GM19372 (cell line): ENCODE measurements around the gene BCAS1.
A peak's percentile ranks its signal among the peaks of the same experiment; 100 is the strongest.

Experiments used
- ATAC-seq: cut with Tn5 transposase; IDR thresholded peaks from one replicate; pipeline ENCODE4 v1.9.1; 2021; ENCODE audit warnings: mild to moderate bottlenecking, low read depth, moderate library complexity; ENCODE audit not compliant: unreplicated experiment

BCAS1 gene

DNA sequence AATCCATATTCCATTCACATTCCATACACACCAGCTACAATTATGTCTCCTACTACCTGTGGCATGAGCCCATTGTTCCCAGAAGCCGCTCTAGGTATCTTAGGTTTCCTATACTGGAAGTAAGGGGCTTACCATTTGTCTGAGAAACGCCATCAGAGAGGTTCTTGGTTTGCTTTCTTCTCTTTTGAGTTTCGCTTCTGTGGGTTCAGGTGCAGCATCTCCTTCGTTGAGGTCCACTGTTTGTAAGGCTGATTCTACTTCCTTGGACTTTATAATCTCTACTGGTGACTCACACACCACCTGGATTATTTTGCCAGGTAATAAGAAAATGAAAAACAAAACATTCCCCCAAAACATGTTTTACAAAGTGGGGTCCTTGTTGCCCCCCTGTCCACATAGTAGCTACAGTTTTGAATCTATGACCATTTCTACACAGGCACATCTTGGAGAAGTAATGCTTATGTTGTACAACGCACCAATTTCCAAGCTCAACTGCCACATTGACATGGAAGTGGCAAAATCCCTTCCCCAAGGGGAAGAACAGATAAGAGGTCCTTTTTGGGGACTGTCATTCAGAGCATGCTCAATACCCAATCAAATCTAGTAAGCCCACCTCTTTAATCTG lies 103.5 kb downstream of the BCAS1 start:
- no peak for ATAC-seq

DNA sequence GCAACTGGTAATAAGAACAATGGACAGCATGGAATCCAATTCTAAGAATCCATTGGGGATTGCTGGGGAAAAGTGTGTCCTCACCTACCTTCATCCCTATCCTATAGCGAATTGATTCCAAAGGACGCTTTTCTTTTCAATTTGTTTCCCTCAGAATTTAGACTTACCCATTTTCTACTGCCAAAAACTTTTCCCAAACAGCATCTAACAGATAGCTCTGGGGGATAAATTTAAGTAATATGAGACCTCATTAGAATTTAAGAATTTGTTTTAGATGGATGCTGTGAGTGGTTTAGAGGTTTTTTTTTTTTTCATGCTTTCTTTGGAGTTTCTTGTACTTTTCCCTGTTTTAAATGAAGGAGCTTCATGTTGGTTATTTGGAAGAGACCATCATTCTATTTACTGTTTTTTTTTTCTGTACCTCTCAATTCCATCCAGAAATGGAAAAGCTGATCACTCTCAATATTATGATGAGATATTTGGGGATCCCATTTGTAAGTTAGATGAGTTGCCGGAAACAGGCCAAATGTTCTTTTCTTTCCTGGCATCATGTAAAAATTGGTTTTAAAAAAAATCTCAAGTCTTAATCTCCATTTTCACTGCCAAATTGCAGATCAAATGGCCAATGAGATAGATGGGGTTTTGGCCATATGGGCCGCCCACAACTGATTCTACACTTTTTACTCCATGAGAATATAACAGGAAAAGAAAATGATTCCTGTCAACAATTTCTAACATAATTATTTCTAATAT lies 105.7 kb downstream of the BCAS1 start:
- ATAC-seq, result no peak

DNA sequence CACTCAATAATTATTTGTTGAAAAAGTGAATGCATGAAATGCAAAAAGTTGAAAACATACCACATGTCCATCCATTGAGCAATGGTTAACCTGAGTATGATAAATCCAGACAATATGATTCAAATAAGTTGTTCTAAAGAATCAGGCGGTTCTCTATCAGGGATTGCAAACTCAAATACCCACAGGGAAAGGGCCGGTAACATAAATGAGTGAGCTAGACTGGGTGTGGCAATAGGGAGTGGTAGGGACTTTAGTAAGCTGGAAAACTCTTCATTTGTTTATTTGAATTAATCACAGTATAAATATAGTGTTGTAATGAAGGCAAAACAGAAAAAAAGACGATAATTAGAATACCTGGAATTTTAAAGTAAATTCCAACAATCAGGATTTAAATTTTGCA lies 106.3 kb downstream of the BCAS1 start:
- ATAC-seq, result no peak

DNA sequence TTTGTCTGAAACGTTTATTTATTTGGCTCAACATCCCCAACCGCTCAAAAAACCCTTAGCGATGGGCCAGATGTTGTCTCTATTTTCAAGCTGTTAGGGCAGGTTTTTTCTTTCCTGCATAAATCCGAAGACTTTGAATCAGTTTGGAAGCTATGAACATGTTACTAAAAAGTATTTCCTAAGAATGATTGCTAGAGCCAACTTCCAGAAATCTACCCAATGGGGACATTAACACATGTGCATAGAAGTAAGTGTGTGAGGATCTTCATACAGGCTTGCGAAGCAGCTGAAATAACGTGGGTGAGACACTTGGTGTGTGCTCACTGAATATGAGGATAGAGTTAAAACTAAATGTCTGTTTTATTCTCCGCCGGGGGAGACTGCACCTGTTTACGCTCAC lies 106.8 kb downstream of the BCAS1 start:
- ATAC-seq, result no peak

DNA sequence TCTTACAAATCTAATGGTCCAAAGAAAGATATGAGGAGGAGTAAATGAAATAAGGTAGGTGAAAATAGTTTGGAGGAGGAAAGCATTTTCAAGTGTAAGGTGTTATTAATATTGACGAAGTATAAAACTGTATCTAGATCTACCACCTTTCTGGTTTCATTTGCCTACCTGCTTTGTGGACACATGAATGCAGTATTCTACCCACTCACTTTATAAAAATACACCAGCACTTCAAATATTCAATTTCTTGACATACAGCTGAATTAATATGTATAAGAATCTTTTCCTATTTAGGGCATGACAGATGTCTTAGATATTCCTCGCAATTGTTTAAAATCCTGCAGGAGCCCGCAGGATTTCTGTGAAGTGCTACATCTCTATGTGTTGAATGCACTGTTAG lies 108.0 kb downstream of the BCAS1 start:
- no peak for ATAC-seq

DNA sequence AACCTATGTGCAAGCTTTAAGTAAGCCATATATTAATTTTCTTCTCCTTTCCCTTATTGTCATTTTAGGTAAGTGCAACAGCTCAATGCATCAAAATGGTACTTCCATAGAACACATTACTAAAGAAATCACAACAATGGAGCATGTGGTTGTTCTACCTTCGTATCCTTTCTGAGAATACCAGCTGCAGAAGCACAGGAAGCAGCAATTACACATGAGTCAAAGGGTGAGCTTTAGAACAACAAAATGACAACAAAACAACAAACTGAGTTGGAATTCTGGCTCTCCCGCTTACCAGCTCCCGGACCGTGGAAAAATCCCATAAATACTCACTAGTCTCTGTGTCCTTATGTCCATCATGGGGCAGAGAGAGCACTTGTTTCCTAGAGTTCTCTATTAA lies 108.9 kb downstream of the BCAS1 start:
- ATAC-seq, result no peak

DNA sequence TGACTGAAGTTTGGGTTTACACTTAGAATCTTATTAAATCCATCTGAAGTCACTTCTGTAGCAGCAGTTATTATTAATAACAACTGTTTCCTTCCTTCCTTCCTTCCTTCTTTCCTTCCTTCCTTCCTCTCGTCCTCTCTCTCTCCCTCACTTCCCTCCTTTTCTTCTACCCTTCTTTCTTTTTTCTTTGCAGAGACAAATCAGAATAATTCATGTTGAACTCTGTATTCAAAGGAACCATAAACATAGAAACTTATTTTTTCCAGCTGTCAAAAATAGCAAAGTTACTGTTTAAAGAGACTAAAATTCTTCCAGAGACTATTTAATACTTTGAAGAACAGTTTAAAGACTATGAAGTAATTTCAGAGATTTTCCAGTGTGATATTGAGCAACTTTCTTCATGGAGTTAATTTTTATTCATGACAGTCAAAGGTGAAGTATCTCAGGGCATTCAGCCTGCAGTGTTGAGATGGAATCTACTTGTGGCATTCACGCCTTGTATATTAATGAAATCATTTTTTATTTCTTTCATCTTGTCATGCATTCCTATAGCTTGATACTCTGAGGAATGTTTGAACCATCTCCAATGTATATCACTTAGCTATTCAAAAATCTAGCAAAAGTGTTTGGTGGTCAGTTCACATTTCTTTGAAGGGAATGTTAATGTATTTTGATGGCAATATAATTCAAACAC lies 109.7 kb downstream of the BCAS1 start:
- ATAC-seq, result no peak

DNA sequence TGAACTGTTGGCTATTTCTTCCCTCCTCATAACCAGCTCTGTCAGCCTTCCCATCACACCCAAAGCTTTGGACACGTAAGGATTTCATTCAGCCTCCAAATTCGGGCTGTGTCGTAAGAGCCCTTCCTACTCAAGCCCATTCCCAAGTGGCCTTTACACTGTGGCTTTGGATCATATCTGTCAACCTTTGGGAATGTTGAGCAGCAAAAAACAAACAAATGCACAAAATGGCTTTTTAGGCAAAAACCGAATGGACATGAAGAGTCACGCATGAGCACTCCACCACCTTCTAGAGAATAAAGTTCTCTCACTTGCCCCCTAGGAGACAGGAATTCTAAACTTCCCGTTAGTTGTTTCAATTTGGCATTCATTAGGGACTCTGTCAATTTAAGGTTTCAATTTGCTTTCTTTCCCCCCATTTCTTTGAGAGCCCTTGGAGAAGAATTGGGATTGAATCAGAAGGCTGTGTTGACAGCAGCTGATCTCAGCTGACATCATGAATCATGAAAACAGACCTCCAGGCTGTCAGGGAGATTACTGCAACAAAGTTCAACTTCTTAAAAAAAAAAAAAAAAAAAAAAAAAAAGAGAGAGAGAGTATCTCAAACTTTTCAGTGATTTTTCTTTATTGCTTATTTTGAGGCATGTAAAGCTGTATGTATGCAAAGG lies 110.3 kb downstream of the BCAS1 start:
- no peak for ATAC-seq

DNA sequence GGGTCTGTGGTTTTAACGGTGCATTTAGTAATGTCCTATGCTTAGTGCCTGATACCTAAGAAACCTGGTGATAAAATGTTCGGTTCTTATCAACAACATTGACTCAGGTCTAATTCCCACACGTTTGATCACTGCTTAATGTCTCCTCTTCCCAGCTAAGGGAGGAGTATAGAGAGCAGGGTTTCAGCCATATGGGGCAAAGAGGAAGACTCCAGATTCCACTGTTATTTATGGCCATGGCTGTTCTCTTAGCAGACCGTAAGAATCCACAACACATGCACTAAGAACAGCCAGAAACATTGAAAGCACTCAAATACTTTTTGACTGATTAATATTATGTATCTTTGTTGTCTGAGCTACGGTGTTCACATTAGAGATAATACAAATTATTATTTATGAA lies 112.1 kb downstream of the BCAS1 start:
- no peak for ATAC-seq

DNA sequence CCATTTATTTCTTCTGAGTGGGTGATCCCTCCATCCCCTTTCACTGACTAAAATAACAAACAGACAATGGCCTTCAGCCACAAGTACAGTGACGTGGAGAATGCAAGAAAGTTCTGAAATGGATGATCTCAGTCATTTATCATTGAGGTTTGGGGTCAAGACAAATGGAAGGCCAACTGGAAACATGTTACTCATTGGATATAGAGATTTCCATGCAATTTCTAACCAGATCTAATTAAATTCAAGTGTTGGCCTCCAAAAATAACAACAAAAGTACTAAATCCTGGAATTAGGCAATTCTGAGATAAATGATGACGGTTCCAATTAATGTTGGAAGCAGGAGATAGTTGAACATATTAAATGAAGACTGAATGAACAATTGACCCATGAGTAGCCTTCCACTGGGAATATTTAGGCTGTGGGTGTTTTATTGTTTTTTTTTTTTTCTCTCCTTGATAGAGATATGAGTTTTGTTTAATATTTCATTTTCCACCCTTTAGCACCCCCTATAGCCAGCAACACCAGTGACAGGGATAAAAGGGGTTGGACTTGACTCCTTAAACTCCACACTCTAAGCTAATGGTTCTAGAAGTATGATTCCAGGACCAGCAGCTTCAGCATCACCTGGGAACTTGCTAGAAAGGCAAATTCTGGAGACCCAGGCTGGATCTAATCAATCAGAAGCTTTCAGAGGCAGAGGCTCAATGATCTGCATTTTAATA lies 112.8 kb downstream of the BCAS1 start:
- ATAC-seq, result no peak

DNA sequence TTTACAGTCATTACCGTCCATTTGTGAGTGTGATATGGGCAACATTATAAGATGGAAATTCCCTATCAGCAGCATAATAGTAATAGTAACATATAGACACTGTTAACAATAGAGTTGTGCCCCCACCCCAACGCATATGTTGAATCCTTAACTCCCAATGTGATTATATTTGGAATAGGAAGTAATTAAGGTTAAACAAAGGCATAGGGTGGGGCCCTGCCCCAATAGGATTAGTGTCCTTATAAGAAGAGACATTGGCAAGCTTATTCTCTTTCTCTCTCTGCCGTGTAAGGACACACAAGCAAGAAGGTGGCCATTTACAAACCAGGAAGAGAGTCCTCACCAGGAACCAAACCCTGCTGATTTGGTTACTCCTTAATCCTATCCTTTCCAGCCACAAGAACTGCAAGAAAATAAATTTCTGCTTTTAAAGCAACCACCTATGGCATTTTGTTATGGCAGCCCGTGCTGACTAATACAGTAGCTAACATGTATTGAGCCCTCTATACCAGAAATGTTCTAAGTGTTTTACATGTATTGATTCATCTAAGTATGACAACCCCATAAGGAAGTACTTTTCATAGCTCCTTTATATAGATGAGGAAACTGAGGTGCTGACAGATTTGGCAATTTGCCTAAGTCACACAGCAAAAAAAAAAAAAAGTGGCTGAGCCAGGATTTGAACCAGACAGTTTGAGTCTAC lies 114.2 kb downstream of the BCAS1 start:
- no peak for ATAC-seq

DNA sequence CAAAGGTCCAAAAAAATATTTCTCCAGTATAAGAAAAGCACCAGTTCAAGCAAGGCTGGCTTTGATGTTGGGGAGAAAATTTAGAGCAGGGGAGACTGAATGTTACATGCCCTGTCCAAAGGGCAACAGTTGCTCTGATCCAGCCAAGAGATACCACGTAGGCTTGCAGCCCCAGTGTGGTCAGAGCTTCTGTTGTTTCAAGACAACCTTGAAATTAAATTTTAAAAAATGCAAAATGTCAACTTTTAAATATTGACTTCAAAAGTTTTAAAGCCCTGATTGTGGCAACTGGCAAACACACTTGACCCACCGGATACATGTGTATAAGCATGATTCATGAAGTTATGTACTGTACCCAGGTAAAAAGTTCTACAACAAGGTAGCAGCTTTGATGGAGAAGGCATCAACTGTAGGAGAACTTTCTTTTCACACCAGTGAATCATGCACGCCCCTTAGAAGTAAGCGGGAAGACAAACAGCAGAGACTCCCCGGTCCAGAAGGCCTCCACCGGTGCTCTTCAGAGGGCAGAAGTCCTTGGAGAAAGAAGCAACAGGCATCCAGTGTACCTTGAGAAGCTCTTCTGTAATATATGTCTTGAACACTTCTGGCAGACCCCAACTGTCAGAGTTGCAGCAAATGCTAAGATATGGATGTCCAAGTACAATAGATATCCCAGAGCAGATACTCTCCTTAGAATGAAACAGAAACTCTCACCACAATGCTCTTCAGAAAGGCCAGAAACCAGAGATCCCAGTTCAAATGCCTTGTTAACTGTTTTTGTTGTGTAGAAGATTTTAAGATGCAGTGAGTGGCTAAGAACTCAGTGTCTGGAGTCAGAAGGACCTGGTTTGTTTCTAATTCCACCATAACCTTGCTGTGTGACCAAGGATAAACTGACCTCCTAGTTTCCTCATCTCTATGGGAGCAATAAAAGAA lies 115.4 kb downstream of the BCAS1 start:
- no peak for ATAC-seq

DNA sequence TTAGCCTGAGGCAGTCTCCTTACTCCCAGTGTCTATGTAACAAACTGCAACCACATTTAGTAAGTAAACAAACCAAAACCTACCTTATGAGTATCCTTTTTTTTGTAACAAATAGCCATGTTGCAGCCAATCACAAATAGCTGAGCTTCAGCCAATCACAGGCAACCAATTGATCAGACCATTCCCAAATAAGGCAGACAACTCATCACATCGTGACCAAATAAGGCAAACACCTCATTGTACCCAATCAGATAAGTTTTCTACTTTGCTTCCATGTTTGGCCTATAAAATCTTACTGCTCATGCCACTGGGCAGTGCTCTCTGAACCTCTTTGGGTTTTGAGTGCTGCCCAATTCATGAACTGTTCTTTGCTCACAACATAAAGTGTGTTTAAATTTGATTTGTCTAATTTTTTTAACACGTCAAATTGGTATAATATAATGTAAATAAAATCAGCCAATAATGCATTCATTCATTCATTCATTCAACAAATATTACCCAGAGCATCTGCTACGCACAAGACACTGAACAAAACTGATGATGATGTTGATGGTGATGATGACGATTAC lies 117.8 kb downstream of the BCAS1 start:
- no peak for ATAC-seq

DNA sequence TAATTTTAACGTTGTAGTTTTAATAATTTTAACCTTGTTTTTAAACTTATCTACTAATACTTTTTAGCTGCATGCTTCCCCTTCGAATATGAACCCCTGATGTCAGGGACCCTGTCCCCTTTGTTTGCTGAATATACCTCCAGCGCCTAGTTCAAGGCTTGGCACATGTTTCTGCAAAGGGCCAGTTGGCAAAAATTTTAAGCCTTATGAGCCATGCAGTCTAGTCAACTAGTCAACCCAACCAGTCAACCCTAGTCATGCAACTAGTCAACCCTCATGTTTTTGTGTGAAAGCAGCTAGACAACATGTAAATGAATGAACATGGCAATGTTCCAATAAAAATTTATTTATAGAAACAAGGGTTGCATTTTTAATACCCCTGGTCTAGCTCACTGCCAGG lies 119.8 kb downstream of the BCAS1 start:
- no peak for ATAC-seq

DNA sequence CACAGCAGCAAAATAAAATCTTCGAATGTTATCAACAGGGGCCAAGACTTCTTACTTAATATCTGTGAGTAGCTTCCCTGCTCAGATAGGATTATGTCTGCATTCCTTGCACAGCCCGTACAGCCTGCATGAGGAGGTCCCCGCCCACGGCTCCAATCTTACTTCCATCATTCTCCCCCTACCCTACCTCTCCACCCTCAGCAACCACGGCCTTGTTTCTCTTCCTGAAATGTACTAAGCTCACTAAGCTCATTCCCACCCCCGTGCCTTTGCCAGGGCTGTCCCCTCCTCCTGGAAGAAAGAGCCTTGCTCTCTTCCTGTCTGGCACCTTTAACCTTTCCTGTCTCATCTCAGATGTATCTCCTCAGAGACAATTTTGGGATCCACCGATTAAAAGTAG lies 120.4 kb downstream of the BCAS1 start:
- ATAC-seq, result no peak

DNA sequence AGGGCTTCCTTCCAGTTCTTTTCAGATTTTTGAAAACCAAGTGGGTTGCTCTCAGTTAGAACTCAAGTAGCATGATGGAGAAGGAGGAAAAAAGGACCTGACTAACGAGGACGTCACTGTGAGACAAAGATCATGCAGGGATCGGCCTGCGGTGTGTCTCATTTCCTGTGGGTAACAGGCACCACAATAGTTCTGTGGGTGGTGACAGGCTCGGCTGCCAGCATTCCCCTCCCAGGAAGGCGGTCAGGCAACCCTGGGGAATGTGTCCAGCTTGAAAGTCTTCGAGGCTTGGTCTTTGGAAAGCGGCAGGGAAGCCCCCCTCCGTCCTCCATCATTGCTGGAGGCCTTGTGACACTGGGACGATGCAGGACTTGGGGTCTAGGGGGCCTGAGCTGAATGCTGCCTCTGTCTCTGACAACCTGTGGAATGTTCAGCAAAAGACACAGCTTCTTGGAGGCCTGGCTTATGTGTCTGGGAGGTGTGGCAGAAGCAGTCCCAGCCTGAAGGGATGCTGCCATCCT lies 121.0 kb downstream of the BCAS1 start:
- peak; percentile 87 for ATAC-seq

DNA sequence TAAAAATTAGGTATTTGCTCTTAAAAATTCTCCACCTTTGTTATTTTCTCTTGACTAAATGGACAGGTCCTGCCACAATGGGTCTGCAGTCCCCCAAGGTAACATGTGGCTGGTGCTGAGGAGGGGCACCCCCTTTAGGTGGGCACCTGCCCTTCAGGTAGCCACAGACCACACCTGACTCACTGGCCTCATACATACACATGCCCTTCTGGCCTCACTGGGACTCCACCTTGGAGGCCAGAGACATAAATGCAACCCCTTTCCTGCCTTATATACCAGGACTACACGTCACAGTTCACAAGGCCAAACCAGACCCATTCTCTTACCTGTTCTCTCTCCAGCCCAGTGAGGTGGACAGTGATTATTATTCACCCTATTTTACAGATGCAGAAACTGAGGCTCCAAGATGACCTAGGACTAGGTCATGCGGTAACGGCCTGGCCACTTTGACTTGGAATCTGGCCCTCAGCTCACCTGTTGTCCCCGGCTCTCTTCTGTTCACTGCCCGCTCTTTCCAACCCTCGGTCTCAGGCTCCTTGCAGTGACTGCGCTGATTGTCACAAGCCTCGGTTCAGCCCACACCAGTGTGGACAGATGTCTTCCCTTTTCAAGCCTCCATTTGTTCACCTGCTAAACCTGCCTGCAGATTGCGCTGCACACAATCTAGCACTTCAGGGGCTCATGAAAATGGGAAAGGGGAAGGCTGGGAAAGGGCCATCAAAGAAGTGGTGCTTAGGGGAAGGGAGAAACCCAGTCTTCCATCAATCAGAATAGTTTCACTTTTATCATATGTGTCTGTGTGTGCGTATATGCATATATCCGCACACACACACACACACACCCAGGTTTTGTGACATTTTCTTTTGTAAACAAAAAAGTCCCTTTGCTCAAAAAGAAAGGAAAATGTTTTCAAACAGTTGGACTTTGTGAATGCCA lies 121.7 kb downstream of the BCAS1 start:
- ATAC-seq, result peak; percentile 22
